Karpas-422 (cell line): ENCODE data around the gene SAAL1. TPM values are rescaled to one million over a fixed set of nuclear protein-coding genes. Genes with fewer than 3 reads are reported as not detected.

Source experiments
- DNase-seq: peaks from one replicate; pipeline ENCODE4 v3.0.0-alpha.2; 2015
- H2AFZ ChIP-seq: fragments of 200-600 bp; sonication (generic); 2 replicates; pipeline ENCODE4 v1.6.1; 2014; ENCODE audit warnings: antibody characterized with exemption, low read length, mixed read lengths
- H3K27ac ChIP-seq: fragments of 200-600 bp; sonication (generic); 2 replicates; pipeline ENCODE4 v1.5.1; 2014; ENCODE audit warnings: mild to moderate bottlenecking, low read length, moderate library complexity
- H3K27me3 ChIP-seq: fragments of 200-600 bp; sonication (generic); 2 replicates; pipeline ENCODE4 v1.6.1; 2014; ENCODE audit warnings: low read length, mixed read lengths
- H3K36me3 ChIP-seq: fragments of 200-600 bp; sonication (generic); 2 replicates; pipeline ENCODE4 v1.6.1; 2014; ENCODE audit warnings: low read length, mixed read lengths; ENCODE audit not compliant: insufficient read depth
- H3K4me1 ChIP-seq: fragments of 200-600 bp; sonication (generic); 2 replicates; pipeline ENCODE4 v1.6.1; 2014; ENCODE audit warnings: mild to moderate bottlenecking, low read length, mixed read lengths
- H3K4me2 ChIP-seq: fragments of 200-600 bp; sonication (generic); 2 replicates; pipeline ENCODE4 v1.6.1; 2014; ENCODE audit warnings: low read length, low read depth, mild to moderate bottlenecking; ENCODE audit not compliant: poor library complexity, severe bottlenecking
- H3K4me3 ChIP-seq: fragments of 200-600 bp; sonication (generic); 2 replicates; pipeline ENCODE4 v1.5.1; 2014; ENCODE audit warnings: mild to moderate bottlenecking, antibody characterized with exemption, low read length, mixed read lengths
- H3K79me2 ChIP-seq: fragments of 200-600 bp; sonication (generic); 2 replicates; pipeline ENCODE4 v1.6.1; 2014; ENCODE audit warnings: mild to moderate bottlenecking, low read length, mixed read lengths
- H3K9ac ChIP-seq: fragments of 200-600 bp; sonication (generic); 2 replicates; pipeline ENCODE4 v1.6.0; 2014; ENCODE audit warnings: low read length
- H3K9me2 ChIP-seq: fragments of 200-600 bp; sonication (generic), shearing (Covaris generic); replicated peaks from 2 replicates; pipeline ENCODE4 v1.6.0; 2014; ENCODE audit warnings: mild to moderate bottlenecking, low read length, moderate library complexity; ENCODE audit not compliant: insufficient read depth
- H3K9me3 ChIP-seq: fragments of 300-700, 200-600 bp; sonication (generic); 2 replicates; pipeline ENCODE4 v1.6.1; 2014; ENCODE audit warnings: low read length, mixed read lengths
- H4K20me1 ChIP-seq: fragments of 200-600 bp; sonication (generic); 2 replicates; pipeline ENCODE4 v1.6.1; 2014; ENCODE audit warnings: mild to moderate bottlenecking, antibody characterized with exemption, low read length, low read depth; ENCODE audit not compliant: insufficient read depth
- total RNA-seq: library from RNA; depleted of rRNA; stranded (reverse); fragments of >200 nt; shearing (Covaris generic); gene quantifications from 2 replicates; pipeline ENCODE4 v1.2.3, GENCODE V29; 2014; ENCODE audit warnings: low replicate concordance

The SAAL1 gene
- total RNA-seq, 1 experiment from 2014 or later, result 36.7 TPM

GRCh38 chr11:18100926-18101656, 4.8 kb downstream of the SAAL1 start:
- peaks cover 28% of the 10 kb centered on the region for H3K4me1 ChIP-seq
- no peak overlapping the region for H3K4me2 ChIP-seq
- peaks cover 43% of the 10 kb centered on the region for H3K36me3 ChIP-seq
- H3K79me2 ChIP-seq, result peaks cover 88% of the 10 kb centered on the region
- 0 out of 2 replicates have a peak overlapping the region, but pooled peaks have one; percentile 16 for H3K27ac ChIP-seq
- no peak overlapping the region for H3K4me3 ChIP-seq
- H3K27me3 ChIP-seq, result no peaks in the 10 kb centered on the region
- H4K20me1 ChIP-seq, result no peaks in the 10 kb centered on the region
- H3K9me3 ChIP-seq, result no peaks in the 10 kb centered on the region
- no peak overlapping the region for H3K9ac ChIP-seq
- no peak overlapping the region for H2AFZ ChIP-seq
- no peaks in the 10 kb centered on the region for H3K9me2 ChIP-seq
- DNase-seq, result peak; percentile 46

- no peak for DNase-seq
- Histone ChIP-seq H3K27me3 (no peaks in the 10 kb centered on the region), H3K36me3 (peaks cover 49% of the 10 kb centered on the region), H3K27ac (no peak overlapping the region), H3K9ac (no peak overlapping the region), H3K4me3 (no peak overlapping the region), H3K9me3 (no peaks in the 10 kb centered on the region), H2AFZ (no peak overlapping the region), H3K4me2 (no peak overlapping the region), H3K4me1 (no peaks in the 10 kb centered on the region), H3K9me2 (no peaks in the 10 kb centered on the region), H3K79me2 (peaks cover 59% of the 10 kb centered on the region), H4K20me1 (no peaks in the 10 kb centered on the region)
These were observed 11.9 kb downstream of the SAAL1 start for GRCh38 chr11:18093959-18094358.

- H3K9me2 ChIP-seq, result no peaks in the 10 kb centered on the region
- H3K27ac ChIP-seq, result no peak overlapping the region
- DNase-seq, result no peak
- H3K9me3 ChIP-seq, result no peaks in the 10 kb centered on the region
- H3K9ac ChIP-seq, result no peak overlapping the region
- no peaks in the 10 kb centered on the region for H3K4me1 ChIP-seq
- H3K4me3 ChIP-seq, result no peak overlapping the region
- no peak overlapping the region for H2AFZ ChIP-seq
- no peak overlapping the region for H3K4me2 ChIP-seq
- peaks cover 44% of the 10 kb centered on the region for H3K79me2 ChIP-seq
- peaks cover 66% of the 10 kb centered on the region for H3K36me3 ChIP-seq
- no peaks in the 10 kb centered on the region for H3K27me3 ChIP-seq
- no peaks in the 10 kb centered on the region for H4K20me1 ChIP-seq
These were observed 14.2 kb downstream of the SAAL1 start for GRCh38 chr11:18091731-18092130.

GRCh38 chr11:18088966-18089365, 16.9 kb downstream of the SAAL1 start:
- Histone ChIP-seq H2AFZ (no peak overlapping the region), H3K36me3 (peaks cover 63% of the 10 kb centered on the region), H3K27ac (no peak overlapping the region), H3K4me3 (no peak overlapping the region), H3K27me3 (no peaks in the 10 kb centered on the region), H3K9me3 (no peaks in the 10 kb centered on the region), H3K79me2 (peaks cover 35% of the 10 kb centered on the region), H3K9ac (no peak overlapping the region), H3K9me2 (no peaks in the 10 kb centered on the region), H3K4me2 (no peak overlapping the region), H4K20me1 (no peaks in the 10 kb centered on the region), H3K4me1 (no peaks in the 10 kb centered on the region)
- no peak for DNase-seq

GRCh38 chr11:18088366-18088765, 17.5 kb downstream of the SAAL1 start:
- Histone ChIP-seq H3K9ac (no peak overlapping the region), H3K36me3 (peaks cover 61% of the 10 kb centered on the region)

GRCh38 chr11:18081551-18081950, 24.3 kb downstream of the SAAL1 start:
- Histone ChIP-seq H3K4me3 (no peak overlapping the region), H3K27ac (no peak overlapping the region), H3K27me3 (no peaks in the 10 kb centered on the region), H4K20me1 (no peaks in the 10 kb centered on the region), H3K4me1 (no peaks in the 10 kb centered on the region), H2AFZ (no peak overlapping the region), H3K4me2 (no peak overlapping the region), H3K9me3 (no peaks in the 10 kb centered on the region), H3K36me3 (peaks cover 54% of the 10 kb centered on the region; the same call in 1 of the 2 replicates), H3K9ac (no peak overlapping the region), H3K9me2 (no peaks in the 10 kb centered on the region), H3K79me2 (0 out of 2 replicates have a peak, but pooled peaks cover 10% of the 10 kb centered on the region)
- no peak for DNase-seq

More at GRCh38 chr11:18088366-18088765, 17.5 kb downstream of the SAAL1 start:
- H3K4me3 ChIP-seq, result no peak overlapping the region
- no peaks in the 10 kb centered on the region for H4K20me1 ChIP-seq
- H2AFZ ChIP-seq, result no peak overlapping the region
- H3K4me2 ChIP-seq, result no peak overlapping the region
- no peaks in the 10 kb centered on the region for H3K27me3 ChIP-seq
- no peaks in the 10 kb centered on the region for H3K9me2 ChIP-seq
- no peak overlapping the region for H3K27ac ChIP-seq
- no peak for DNase-seq
- H3K4me1 ChIP-seq, result no peaks in the 10 kb centered on the region
- H3K79me2 ChIP-seq, result peaks cover 29% of the 10 kb centered on the region
- no peaks in the 10 kb centered on the region for H3K9me3 ChIP-seq

- no peaks in the 10 kb centered on the region for H3K9me2 ChIP-seq
- H3K9me3 ChIP-seq, result no peaks in the 10 kb centered on the region
- no peak for DNase-seq
- H3K4me3 ChIP-seq, result no peak overlapping the region
- H3K4me1 ChIP-seq, result peaks cover 8% of the 10 kb centered on the region
- H3K27me3 ChIP-seq, result no peaks in the 10 kb centered on the region
- H3K27ac ChIP-seq, result no peak overlapping the region
- peaks cover 51% of the 10 kb centered on the region; the same call in 1 of the 2 replicates for H3K36me3 ChIP-seq
- H3K4me2 ChIP-seq, result no peak overlapping the region
- H4K20me1 ChIP-seq, result no peaks in the 10 kb centered on the region
- no peak overlapping the region for H3K9ac ChIP-seq
- H2AFZ ChIP-seq, result no peak overlapping the region
- H3K79me2 ChIP-seq, result 0 out of 2 replicates have a peak, but pooled peaks cover 7% of the 10 kb centered on the region
These were observed 25.4 kb downstream of the SAAL1 start for GRCh38 chr11:18080451-18080850.

GRCh38 chr11:18078909-18079308, 27.0 kb downstream of the SAAL1 start:
- H3K4me3 ChIP-seq, result no peak overlapping the region
- DNase-seq, result no peak
- H3K36me3 ChIP-seq, result peaks cover 43% of the 10 kb centered on the region; the same call in 1 of the 2 replicates

More at GRCh38 chr11:18078909-18079308, 27.0 kb downstream of the SAAL1 start:
- H4K20me1 ChIP-seq, result no peaks in the 10 kb centered on the region
- no peaks in the 10 kb centered on the region for H3K79me2 ChIP-seq
- no peak overlapping the region for H2AFZ ChIP-seq
- no peaks in the 10 kb centered on the region for H3K27me3 ChIP-seq
- H3K9me2 ChIP-seq, result no peaks in the 10 kb centered on the region
- H3K4me2 ChIP-seq, result no peak overlapping the region
- no peaks in the 10 kb centered on the region for H3K9me3 ChIP-seq
- H3K4me1 ChIP-seq, result peaks cover 10% of the 10 kb centered on the region
- H3K9ac ChIP-seq, result no peak overlapping the region
- no peak overlapping the region for H3K27ac ChIP-seq
